SJSA1 (cell line): ENCODE results near the gene SLC13A3. TPM values are rescaled to one million over a fixed set of nuclear protein-coding genes. Genes with fewer than 3 reads are reported as not detected.

Experiments
- DNase-seq, 2 experiments: peaks; one replicate each; pipeline ENCODE4 v3.0.0-alpha.2; 2015 to 2020; ENCODE audit warnings: low spot score in 2 of 2, low read depth in 1 of 2
- H3K27ac ChIP-seq: fragments of 250-450 bp; sonication (Bioruptor Pico); 2 replicates; pipeline ENCODE4 v1.5.1; 2020; ENCODE audit warnings: mild to moderate bottlenecking, moderate library complexity
- H3K27me3 ChIP-seq: fragments of 250-450 bp; sonication (Bioruptor Pico); replicated peaks from 2 replicates; pipeline ENCODE4 v1.5.1; 2020; ENCODE audit warnings: mild to moderate bottlenecking, moderate library complexity
- H3K36me3 ChIP-seq: fragments of 250-450 bp; sonication (Bioruptor Pico); 2 replicates; pipeline ENCODE4 v1.5.1; 2020; ENCODE audit warnings: mild to moderate bottlenecking
- H3K4me1 ChIP-seq: fragments of 250-450 bp; sonication (Bioruptor Pico); replicated peaks from 2 replicates; pipeline ENCODE4 v1.6.1; 2021; ENCODE audit warnings: mild to moderate bottlenecking
- H3K4me3 ChIP-seq: fragments of 250-450 bp; sonication (Bioruptor Pico); 2 replicates; pipeline ENCODE4 v1.5.1; 2020; ENCODE audit warnings: mild to moderate bottlenecking
- H3K9me3 ChIP-seq: fragments of 250-450 bp; sonication (Bioruptor Pico); replicated peaks from 2 replicates; pipeline ENCODE4 v1.5.1; 2020; ENCODE audit warnings: mild to moderate bottlenecking
- total RNA-seq: library from RNA; depleted of rRNA; stranded (reverse); fragments of >200 nt; shearing (Covaris generic); gene quantifications from 2 replicates; pipeline ENCODE4 v1.2.3, GENCODE V29; 2014

Gene SLC13A3
- total RNA-seq, 1 experiment from 2014 or later = not detected

- peaks cover 6% of the 10 kb centered on the region for H3K27me3 ChIP-seq
- no peaks in the 10 kb centered on the region for H3K9me3 ChIP-seq
- no peak for DNase-seq
- no peak overlapping the region for H3K4me3 ChIP-seq
- H3K4me1 ChIP-seq = no peaks in the 10 kb centered on the region
- H3K36me3 ChIP-seq = no peaks in the 10 kb centered on the region
- H3K27ac ChIP-seq = no peak overlapping the region
Measured at GRCh38 chr20:46657137-46657536, 5.9 kb upstream of the SLC13A3 start.

DNA sequence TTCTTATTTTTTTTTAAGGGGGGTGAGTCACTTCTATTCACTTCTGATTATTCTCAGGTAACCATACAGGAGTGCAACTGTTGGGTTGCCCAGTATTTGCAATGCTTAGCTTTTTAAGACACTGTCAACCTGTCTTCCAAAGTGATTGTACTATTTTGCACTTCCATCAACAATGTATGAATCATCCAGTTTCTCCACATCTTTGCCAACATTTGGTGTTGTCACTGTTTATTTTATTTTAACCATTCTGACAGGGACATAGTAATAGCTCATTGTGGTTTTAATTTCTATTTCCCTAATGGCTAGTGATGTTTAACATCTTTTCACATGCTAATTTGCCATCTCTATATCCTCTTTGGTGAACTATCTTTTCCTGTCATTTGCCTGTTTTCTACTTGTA, 1.4 kb upstream of the SLC13A3 start:
- Histone ChIP-seq H3K27ac (no peak overlapping the region), H3K4me1 (no peaks in the 10 kb centered on the region), H3K9me3 (no peaks in the 10 kb centered on the region), H3K36me3 (no peaks in the 10 kb centered on the region), H3K27me3 (peaks cover 24% of the 10 kb centered on the region), H3K4me3 (no peak overlapping the region)
- no peak for DNase-seq

DNA sequence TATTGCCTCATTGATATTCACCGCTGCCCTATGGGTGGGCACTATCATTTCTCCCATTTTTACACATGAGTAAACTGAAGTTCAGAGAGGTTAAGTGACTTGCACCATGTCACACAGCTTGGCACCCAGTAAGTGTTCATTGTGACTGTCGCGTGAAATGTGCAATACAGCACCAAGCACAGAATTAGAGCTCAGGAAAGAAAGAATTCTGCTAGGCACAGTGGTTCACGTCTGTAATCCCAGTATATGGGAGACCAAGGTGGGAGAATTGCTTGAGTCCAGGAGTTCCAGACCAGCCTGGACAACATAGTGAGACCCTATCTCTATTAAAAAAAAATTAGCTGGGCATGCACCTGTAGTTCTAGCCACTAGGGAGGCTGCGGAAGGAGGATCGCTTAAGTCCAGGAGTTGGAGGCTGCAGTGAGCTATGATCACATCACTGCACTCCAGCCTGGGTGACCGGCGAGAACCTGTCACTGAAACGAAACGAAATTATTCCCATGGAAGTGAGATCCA, 626 bp downstream of the SLC13A3 start:
- no peak for DNase-seq
- Histone ChIP-seq H3K27ac (no peak overlapping the region), H3K9me3 (no peaks in the 10 kb centered on the region), H3K4me1 (no peaks in the 10 kb centered on the region), H3K36me3 (no peaks in the 10 kb centered on the region), H3K4me3 (no peak overlapping the region), H3K27me3 (peaks cover 25% of the 10 kb centered on the region)

DNA sequence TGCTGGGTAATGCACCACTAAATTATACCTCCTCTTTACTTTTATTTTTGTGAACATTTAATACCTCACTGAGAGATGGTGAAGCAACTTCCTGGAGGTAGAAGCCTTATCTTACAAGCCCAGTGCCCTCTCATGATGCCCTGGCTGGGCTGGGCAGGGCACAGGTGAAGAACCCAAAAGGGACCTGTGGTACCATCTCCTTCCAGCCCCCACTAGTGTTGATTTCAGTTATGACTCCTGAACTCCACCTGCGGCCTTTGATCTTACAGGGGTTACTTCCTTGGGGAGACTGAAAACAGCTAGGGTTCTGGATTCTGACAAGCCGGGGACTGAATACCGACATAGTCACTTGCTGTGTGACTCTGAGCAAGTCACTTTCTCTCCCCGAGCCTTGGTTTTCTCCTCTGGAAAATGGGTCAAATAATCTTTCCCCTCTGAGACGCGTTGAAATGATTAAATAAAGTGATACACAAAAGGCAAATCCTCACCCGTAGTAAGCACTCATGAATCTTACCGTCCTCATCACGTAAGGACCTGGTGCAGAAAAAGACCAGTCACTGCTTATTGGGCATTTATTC, 1.2 kb downstream of the SLC13A3 start:
- H3K27me3 ChIP-seq = peaks cover 25% of the 10 kb centered on the region
- no peaks in the 10 kb centered on the region for H3K4me1 ChIP-seq
- no peak for DNase-seq
- no peaks in the 10 kb centered on the region for H3K36me3 ChIP-seq
- no peaks in the 10 kb centered on the region for H3K9me3 ChIP-seq
- H3K4me3 ChIP-seq = no peak overlapping the region
- no peak overlapping the region for H3K27ac ChIP-seq

- H3K27me3 ChIP-seq = peaks cover 25% of the 10 kb centered on the region
- no peaks in the 10 kb centered on the region for H3K4me1 ChIP-seq
- H3K9me3 ChIP-seq = no peaks in the 10 kb centered on the region
- no peak for DNase-seq
- H3K27ac ChIP-seq = no peak overlapping the region
- no peak overlapping the region for H3K4me3 ChIP-seq
- no peaks in the 10 kb centered on the region for H3K36me3 ChIP-seq
Measured at GRCh38 chr20:46649650-46649949, 1.7 kb downstream of the SLC13A3 start.

DNA sequence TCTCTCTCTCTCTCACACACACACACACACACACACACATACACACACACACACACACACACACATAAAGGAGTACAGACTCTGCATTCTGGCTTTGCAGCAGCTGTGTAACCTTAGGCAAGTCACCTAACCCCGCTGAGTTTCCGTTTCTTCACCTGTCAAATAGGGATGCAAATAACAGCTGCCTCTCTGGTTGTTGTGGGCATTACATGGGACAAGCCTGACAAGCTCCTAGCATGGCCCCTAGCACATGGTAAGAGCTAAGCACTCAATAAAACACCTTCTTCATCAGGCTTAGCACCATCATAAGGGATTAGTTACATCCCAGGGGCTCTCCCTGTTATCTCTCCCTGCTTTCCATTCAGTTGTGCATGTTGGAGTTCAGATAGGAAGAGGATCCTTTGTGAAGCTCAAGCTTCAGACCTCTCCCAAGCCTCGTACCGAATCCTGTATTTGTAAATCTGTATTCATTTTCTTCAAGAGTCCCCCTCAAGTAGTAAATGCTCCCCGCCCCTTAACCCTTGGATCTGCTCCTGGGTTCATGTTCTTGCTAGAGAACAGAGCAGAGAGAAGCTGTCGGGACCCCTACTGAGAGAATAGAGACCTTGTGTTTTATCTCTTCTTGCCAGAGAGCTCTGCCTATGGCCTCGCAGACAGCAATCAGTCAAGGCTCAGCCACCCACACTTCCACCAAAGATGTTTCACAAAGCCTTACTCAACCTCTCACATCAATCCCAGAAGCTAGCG, 2.2 kb downstream of the SLC13A3 start:
- DNase-seq = no peak
- H3K4me1 ChIP-seq = no peaks in the 10 kb centered on the region
- no peak overlapping the region for H3K27ac ChIP-seq
- no peak overlapping the region for H3K4me3 ChIP-seq
- no peaks in the 10 kb centered on the region for H3K36me3 ChIP-seq
- no peaks in the 10 kb centered on the region for H3K9me3 ChIP-seq
- peaks cover 25% of the 10 kb centered on the region for H3K27me3 ChIP-seq

GRCh38 chr20:46647469-46647868, 3.8 kb downstream of the SLC13A3 start:
- peaks cover 19% of the 10 kb centered on the region for H3K27me3 ChIP-seq
- DNase-seq = no peak
- no peak overlapping the region for H3K27ac ChIP-seq
- no peaks in the 10 kb centered on the region for H3K36me3 ChIP-seq
- no peaks in the 10 kb centered on the region for H3K9me3 ChIP-seq
- no peaks in the 10 kb centered on the region for H3K4me1 ChIP-seq
- no peak overlapping the region for H3K4me3 ChIP-seq

DNA sequence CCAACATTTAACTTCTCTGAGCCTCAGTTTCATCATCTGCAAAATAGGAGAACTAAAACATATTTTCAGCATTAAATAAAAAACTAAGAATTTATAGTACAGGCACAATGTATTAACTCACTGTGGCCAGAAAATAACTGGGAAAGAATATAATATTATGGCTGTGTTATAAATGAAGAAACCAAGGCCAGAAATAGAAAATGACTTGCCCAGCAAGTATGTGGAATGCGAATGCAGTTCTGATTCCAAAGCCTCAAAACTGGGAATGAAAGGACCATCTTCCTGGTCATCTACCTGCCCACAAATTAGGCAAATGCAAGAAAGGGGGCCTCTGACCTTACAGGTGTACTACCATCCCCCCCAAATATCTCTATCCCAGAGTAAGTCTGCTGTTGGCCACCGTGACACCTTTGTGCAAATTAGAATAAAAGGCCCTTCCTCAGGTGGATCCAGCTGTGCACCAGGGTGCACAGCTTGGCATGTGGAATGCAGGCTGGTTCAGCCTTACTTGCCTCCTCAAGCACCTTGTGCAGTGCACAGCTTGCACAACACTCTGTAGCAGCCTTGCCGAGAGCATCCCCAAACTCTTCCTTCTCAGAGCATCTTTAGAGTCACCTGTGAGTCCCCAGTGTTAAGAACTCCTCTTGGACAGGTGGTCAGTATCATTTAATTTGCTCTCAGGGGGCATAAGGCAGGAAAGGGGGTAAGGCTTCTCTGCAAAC, 4.4 kb downstream of the SLC13A3 start:
- peaks cover 17% of the 10 kb centered on the region for H3K27me3 ChIP-seq
- H3K9me3 ChIP-seq = no peaks in the 10 kb centered on the region
- H3K4me3 ChIP-seq = no peak overlapping the region
- no peak overlapping the region for H3K27ac ChIP-seq
- no peak for DNase-seq
- H3K36me3 ChIP-seq = no peaks in the 10 kb centered on the region
- no peaks in the 10 kb centered on the region for H3K4me1 ChIP-seq

DNA sequence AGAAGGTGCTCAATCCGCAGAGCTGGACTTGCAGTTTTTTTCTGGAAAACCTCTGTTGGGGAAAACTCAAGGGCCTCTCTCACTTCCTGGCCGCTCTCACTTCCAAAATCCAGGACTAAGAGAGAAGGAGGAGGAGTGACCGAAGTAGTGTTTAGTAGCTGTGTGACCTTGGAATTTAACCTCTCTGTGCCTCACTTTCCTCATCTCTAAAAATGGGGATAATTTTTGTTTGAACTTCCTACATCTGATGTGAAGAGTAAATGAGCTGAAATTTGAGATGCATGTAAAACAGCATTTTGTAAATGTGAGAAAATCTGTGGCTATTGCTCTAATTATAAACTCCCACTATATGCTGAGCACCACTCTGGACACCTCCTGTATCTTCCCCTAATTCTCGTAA, 5.1 kb downstream of the SLC13A3 start:
- no peaks in the 10 kb centered on the region for H3K4me1 ChIP-seq
- peaks cover 10% of the 10 kb centered on the region for H3K27me3 ChIP-seq
- no peak for DNase-seq
- no peak overlapping the region for H3K27ac ChIP-seq
- no peaks in the 10 kb centered on the region for H3K36me3 ChIP-seq
- no peak overlapping the region for H3K4me3 ChIP-seq
- no peaks in the 10 kb centered on the region for H3K9me3 ChIP-seq

GRCh38 chr20:46644733-46645132, 6.5 kb downstream of the SLC13A3 start:
- no peaks in the 10 kb centered on the region for H3K4me1 ChIP-seq
- no peak overlapping the region for H3K4me3 ChIP-seq
- no peaks in the 10 kb centered on the region for H3K36me3 ChIP-seq
- no peak for DNase-seq
- H3K27ac ChIP-seq = no peak overlapping the region
- H3K9me3 ChIP-seq = no peaks in the 10 kb centered on the region
- peaks cover 2% of the 10 kb centered on the region; the same call in 1 of the 2 replicates for H3K27me3 ChIP-seq

DNA sequence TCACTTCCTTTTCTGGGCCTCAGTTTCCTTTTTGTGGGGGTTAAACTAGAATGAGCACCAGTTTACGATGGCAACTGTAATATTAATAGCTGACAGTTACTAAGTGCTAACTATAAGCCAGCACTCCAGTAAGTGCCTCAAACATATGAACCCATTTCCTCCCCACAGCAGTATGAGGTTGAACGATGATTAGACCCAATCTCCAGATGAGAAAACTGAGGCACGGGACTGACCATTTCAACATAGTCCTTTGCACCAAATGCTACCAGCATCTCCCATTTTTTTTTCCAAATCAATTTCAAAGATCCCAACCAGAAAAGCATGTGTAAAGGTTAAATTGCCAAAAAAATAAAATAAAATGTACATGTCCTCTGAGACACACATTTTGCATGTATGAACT, 7.1 kb downstream of the SLC13A3 start:
- Histone ChIP-seq H3K27ac (no peak overlapping the region), H3K27me3 (peaks cover 2% of the 10 kb centered on the region; the same call in 1 of the 2 replicates), H3K36me3 (no peaks in the 10 kb centered on the region), H3K9me3 (no peaks in the 10 kb centered on the region), H3K4me1 (no peaks in the 10 kb centered on the region), H3K4me3 (no peak overlapping the region)
- DNase-seq = no peak

GRCh38 chr20:46642969-46643343, 8.3 kb downstream of the SLC13A3 start:
- Histone ChIP-seq H3K4me3 (no peak overlapping the region), H3K4me1 (no peaks in the 10 kb centered on the region), H3K27me3 (peaks cover 2% of the 10 kb centered on the region; the same call in 1 of the 2 replicates), H3K36me3 (no peaks in the 10 kb centered on the region), H3K27ac (no peak overlapping the region), H3K9me3 (no peaks in the 10 kb centered on the region)
- no peak for DNase-seq

DNA sequence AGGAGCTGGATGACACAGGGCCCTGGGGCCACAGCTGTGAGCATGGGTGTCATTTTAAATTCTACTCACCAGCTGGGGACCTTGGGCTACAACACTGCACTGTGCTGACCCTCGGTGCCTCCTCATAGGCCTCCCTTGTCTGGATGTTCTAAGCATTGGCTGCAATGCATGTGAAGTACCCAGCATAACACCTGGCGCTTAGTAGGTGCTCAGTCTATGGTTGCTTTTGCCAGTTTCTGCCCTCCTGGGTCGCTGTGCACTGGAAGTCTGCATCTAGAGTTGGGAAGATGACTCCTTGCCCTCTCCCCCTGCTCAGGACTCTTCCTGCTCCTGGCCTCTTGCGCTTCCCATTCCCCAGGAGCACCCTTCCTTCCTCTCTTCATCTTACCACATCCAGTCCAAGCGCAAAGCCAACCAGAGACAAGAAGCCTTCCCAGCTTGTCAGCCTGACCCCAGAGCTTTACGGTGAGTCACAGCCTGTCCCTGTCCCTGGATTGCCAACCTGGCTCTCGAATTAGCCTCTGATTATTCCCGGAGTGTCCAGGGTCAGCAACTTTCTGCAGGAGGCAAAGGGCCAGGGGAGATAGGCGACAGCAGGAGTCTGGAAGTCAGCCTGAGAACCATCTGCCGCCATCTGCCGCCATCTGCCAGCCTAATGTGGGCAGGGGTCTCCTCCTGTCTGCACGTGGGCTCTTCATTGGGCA, 8.8 kb downstream of the SLC13A3 start:
- no peak for DNase-seq
- no peaks in the 10 kb centered on the region for H3K4me1 ChIP-seq
- H3K9me3 ChIP-seq = no peaks in the 10 kb centered on the region
- H3K4me3 ChIP-seq = no peak overlapping the region
- no peaks in the 10 kb centered on the region; the same call in 1 of the 2 replicates for H3K27me3 ChIP-seq
- H3K27ac ChIP-seq = no peak overlapping the region
- no peaks in the 10 kb centered on the region for H3K36me3 ChIP-seq

GRCh38 chr20:46641424-46641823, 9.8 kb downstream of the SLC13A3 start:
- H3K4me1 ChIP-seq = no peaks in the 10 kb centered on the region
- no peaks in the 10 kb centered on the region for H3K36me3 ChIP-seq
- no peaks in the 10 kb centered on the region for H3K9me3 ChIP-seq
- DNase-seq = no peak
- H3K27ac ChIP-seq = no peak overlapping the region
- no peaks in the 10 kb centered on the region for H3K27me3 ChIP-seq
- no peak overlapping the region for H3K4me3 ChIP-seq
